ENCODE measurements around the gene HEXB. TPM values are rescaled to one million over a fixed set of nuclear protein-coding genes. Genes with fewer than 3 reads are reported as not detected.

The HEXB gene
- total RNA-seq (2022; extraction: Qiagen RNA extraction) = 109 to 120 TPM (median 110 TPM) in 5 replicates

GRCh38 chr5:74684900-74685851 is at the start of gene HEXB:
Gene HEXB, plus strand, starts transcription at chr5:74685233. Its CDS starts 28 bp downstream, at chr5:74685261.

DNA sequence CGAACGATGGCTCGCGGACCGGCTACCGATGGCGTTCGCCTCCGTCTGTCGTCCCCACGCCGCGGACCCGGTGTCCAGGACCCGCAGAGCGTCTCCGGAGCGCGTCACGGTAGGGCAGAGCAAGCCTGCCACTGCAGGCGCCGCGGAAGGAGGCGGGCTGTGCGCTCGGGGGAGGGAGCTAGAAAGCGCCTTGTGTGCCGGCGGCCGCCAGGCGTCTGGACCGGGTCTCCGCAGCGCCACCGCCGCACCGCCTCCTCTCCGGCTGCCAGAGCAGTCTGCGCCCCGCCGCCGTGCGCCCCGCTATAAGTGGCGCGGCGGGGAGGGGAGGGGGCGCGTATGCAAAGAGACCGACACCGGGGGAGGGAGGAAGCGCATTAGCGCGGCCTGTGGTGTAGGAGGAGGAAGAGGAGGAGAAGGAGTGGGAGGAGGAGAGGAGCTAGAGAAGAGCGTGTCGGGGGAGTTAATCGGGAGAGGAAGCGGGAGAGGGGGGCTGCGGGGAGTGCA is 44.5 kb upstream of the HEXB start, which contains the start of gene ENC1:
TSS of gene ENC1 (minus strand) at position 279 of the 504 bp plus-strand sequence. CDS start 4,243 bp downstream, outside the sequence.

DNA sequence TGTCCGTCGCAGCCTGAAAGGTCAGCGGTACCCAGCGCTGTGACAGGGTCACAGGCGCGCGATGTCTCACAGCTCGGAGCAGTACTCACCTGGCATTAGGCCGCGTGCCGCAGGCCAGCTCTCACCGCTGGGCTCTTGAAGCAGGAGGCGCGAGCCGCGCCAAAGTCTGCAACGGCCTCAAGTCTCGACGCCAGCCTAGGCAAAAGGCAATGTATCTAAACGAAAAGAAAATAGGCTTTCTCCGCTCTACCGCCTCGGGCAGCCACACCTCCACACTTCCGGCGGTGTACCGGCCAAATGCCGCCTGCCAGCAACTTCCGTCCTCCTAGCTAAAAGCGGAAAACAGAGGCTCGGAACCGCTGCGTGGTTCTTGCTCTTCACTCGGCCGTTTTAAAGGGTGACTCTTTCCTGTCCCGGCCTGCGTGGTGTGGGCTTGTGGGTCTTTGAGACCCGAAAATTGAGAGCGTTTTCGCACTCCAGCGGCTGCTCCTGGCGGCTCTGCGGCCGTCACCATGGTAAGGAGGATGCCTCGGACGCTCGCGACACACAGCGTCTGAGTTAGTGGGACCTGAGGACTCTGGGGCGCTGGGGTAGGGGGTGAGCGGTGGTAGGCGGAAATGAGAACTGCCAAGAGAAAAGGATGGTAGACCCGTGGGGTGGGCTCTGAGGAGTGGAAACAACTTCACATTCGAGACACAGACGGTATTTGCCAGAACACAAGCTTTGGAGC is 82.0 kb downstream of the HEXB start, which contains the start of the genes GFM2 and NSA2:
TSS of gene GFM2 (minus strand) at position 269 of the 730 bp plus-strand sequence. CDS start 3,375 bp downstream, outside the sequence.
TSS of gene NSA2 (plus strand) at position 401 of the 730 bp plus-strand sequence. CDS start at position 513, 112 bp downstream.

Other genes starting within 250 kb of the HEXB start
- 4.0 to 5.1 TPM (median 4.3 TPM) in 5 replicates for gene ENC1, start 44.5 kb upstream of the HEXB start, total RNA-seq (2022; extraction: Qiagen RNA extraction)
- gene GFM2, start 81.9 kb downstream of the HEXB start, total RNA-seq (2022; extraction: Qiagen RNA extraction) = 21.2 to 29.0 TPM (median 22.8 TPM) in 5 replicates
- 114 to 145 TPM (median 128 TPM) in 5 replicates for gene NSA2, start 82.0 kb downstream of the HEXB start, total RNA-seq (2022; extraction: Qiagen RNA extraction)
- 3.6 to 8.2 TPM (median 6.8 TPM) in 5 replicates for gene FAM169A, start 181.2 kb downstream of the HEXB start, total RNA-seq (2022; extraction: Qiagen RNA extraction)

Data from A549 treated with Hydrocortisone at 1 μM for 4 hours (cell line).